IMR-90 (cell line): ENCODE measurements around the gene SMARCA2. TPM values are rescaled to one million over a fixed set of nuclear protein-coding genes. Genes with fewer than 3 reads are reported as not detected.

Source experiments
- ATAC-seq: fragments of 200-7000 bp; cut with Tn5 transposase; 2 replicates; pipeline ENCODE4 v1.9.1; 2020; ENCODE audit warnings: low read depth, mild to moderate bottlenecking, moderate library complexity
- BruUV-seq: library from RNA; stranded (reverse); fragments of 400-500 nt; replicated peaks from 2 replicates; lab custom pipeline; 2021; lab: Mats Ljungman, UMichigan
- CTCF ChIA-PET: fragments of 300-600 bp; formaldehyde crosslinking; extraction: SDS; loops from one replicate; lab custom pipeline; 2021; ENCODE audit warnings: antibody characterized with exemption; lab: Yijun Ruan, JAX
- POLR2A ChIA-PET: fragments of 300-600 bp; sonication (Branson Sonifier 250); formaldehyde crosslinking; loops from one replicate; lab custom pipeline; 2022; ENCODE audit warnings: antibody characterized with exemption; ENCODE audit not compliant: unreplicated experiment; lab: Charles Lee
- DNase-seq: peaks from one replicate; pipeline ENCODE4 v3.0.0; 2013
- H2AFZ ChIP-seq: replicated peaks from 2 replicates; pipeline ENCODE3; 2013; ENCODE audit warnings: low read length, mild to moderate bottlenecking; ENCODE audit not compliant: poor library complexity
- H2AK5ac ChIP-seq: 2 replicates; pipeline ENCODE4 v1.6.1; 2013; ENCODE audit warnings: low read depth, low read length, inconsistent platforms
- H2AK9ac ChIP-seq: replicated peaks from 2 replicates; pipeline ENCODE3; 2013; ENCODE audit warnings: mild to moderate bottlenecking, low read depth, low read length, moderate library complexity; ENCODE audit not compliant: poor library complexity
- H2BK120ac ChIP-seq: 2 replicates; pipeline ENCODE4 v1.6.1; 2013; ENCODE audit warnings: low read depth, low read length, inconsistent platforms
- H2BK15ac ChIP-seq: 3 replicates; pipeline ENCODE4 v1.6.1; 2013; ENCODE audit warnings: low read depth, low read length, inconsistent platforms
- H2BK20ac ChIP-seq: 2 replicates; pipeline ENCODE4 v1.6.1; 2013; ENCODE audit warnings: low read depth, mild to moderate bottlenecking, inconsistent platforms, low read length, moderate library complexity
- H2BK5ac ChIP-seq: 2 replicates; pipeline ENCODE4 v1.6.1; 2013; ENCODE audit warnings: mild to moderate bottlenecking, low read depth, low read length, inconsistent platforms; ENCODE audit not compliant: poor library complexity, severe bottlenecking
- H3K14ac ChIP-seq: replicated peaks from 2 replicates; pipeline ENCODE4 v1.6.1; 2013; ENCODE audit warnings: low read depth, low read length, inconsistent platforms
- H3K18ac ChIP-seq: 2 replicates; pipeline ENCODE4 v1.6.1; 2013; ENCODE audit warnings: low read depth, low read length, control low read depth
- H3K23ac ChIP-seq: 2 replicates; pipeline ENCODE4 v1.6.1; 2013; ENCODE audit warnings: low read depth, low read length, inconsistent platforms
- H3K27ac ChIP-seq: 2 replicates; pipeline ENCODE4 v1.5.1; 2013; ENCODE audit warnings: mild to moderate bottlenecking, control low read depth, low read length; ENCODE audit not compliant: insufficient read depth
- H3K27me3 ChIP-seq: 2 replicates; pipeline ENCODE4 v1.6.1; 2013; ENCODE audit warnings: low read length; ENCODE audit not compliant: control insufficient read depth, insufficient read depth
- H3K36me3 ChIP-seq: 2 replicates; pipeline ENCODE4 v1.6.1; 2013; ENCODE audit warnings: low read length, mixed read lengths; ENCODE audit not compliant: control insufficient read depth, insufficient read depth
- H3K4ac ChIP-seq: 2 replicates; pipeline ENCODE4 v1.6.1; 2013; ENCODE audit warnings: low read depth, low read length, inconsistent platforms
- H3K4me1 ChIP-seq: 2 replicates; pipeline ENCODE4 v1.6.1; 2013; ENCODE audit warnings: low read length, mixed read lengths; ENCODE audit not compliant: control insufficient read depth, insufficient read depth
- H3K4me2 ChIP-seq: 2 replicates; pipeline ENCODE4 v1.6.1; 2013; ENCODE audit warnings: low read depth, mild to moderate bottlenecking, control low read depth, low read length, moderate library complexity
- H3K4me3 ChIP-seq: 2 replicates; pipeline ENCODE4 v1.5.1; 2013; ENCODE audit warnings: low read depth, mild to moderate bottlenecking, control low read depth, low read length, moderate library complexity; ENCODE audit not compliant: insufficient read depth
- H3K56ac ChIP-seq: 2 replicates; pipeline ENCODE4 v1.6.1; 2013; ENCODE audit warnings: low read length, inconsistent platforms; ENCODE audit not compliant: insufficient read depth; ENCODE audit errors: extremely low read depth
- H3K79me1 ChIP-seq, 2 experiments: 2 replicates each; pipeline ENCODE4 v1.6.1; 2013; ENCODE audit warnings: low read length in 2 of 2, inconsistent platforms in 1 of 2, low read depth in 1 of 2
- H3K9ac ChIP-seq: 2 replicates; pipeline ENCODE4 v1.6.1; 2013; ENCODE audit warnings: low read depth, low read length, control low read depth
- H3K9me1 ChIP-seq: 2 replicates; pipeline ENCODE4 v1.6.1; 2013; ENCODE audit warnings: low read length, inconsistent platforms; ENCODE audit not compliant: insufficient read depth
- H3K9me3 ChIP-seq: 2 replicates; pipeline ENCODE4 v1.6.1; 2013; ENCODE audit warnings: low read length; ENCODE audit not compliant: control insufficient read depth, insufficient read depth
- H4K20me1 ChIP-seq: 2 replicates; pipeline ENCODE4 v1.6.1; 2013; ENCODE audit warnings: low read length, inconsistent platforms; ENCODE audit not compliant: insufficient read depth
- H4K5ac ChIP-seq: 2 replicates; pipeline ENCODE4 v1.6.1; 2013; ENCODE audit warnings: mild to moderate bottlenecking, low read depth, low read length, control low read depth
- H4K8ac ChIP-seq, 2 experiments: 2 replicates each; pipeline ENCODE4 v1.6.1; 2013; ENCODE audit warnings: low read depth in 2 of 2, low read length in 2 of 2, control low read depth in 1 of 2, inconsistent platforms in 1 of 2
- H4K91ac ChIP-seq: 2 replicates; pipeline ENCODE4 v1.6.1; 2013; ENCODE audit warnings: low read depth, low read length, inconsistent platforms; ENCODE audit not compliant: insufficient read depth
- BHLHE40 ChIP-seq: fragments of 150-350 bp; IDR thresholded peaks from 2 replicates; pipeline ENCODE4 v1.6.1; 2016; ENCODE audit warnings: mild to moderate bottlenecking, low read depth, low read length
- CEBPB ChIP-seq: IDR thresholded peaks from 2 replicates; pipeline ENCODE4 v1.6.1; 2012; ENCODE audit warnings: low read depth, low read length, improper control_type of control experiment
- CHD1 ChIP-seq: IDR thresholded peaks from 2 replicates; pipeline ENCODE4 v1.6.1; 2012; ENCODE audit warnings: low read depth, low read length, improper control_type of control experiment
- CTCF ChIP-seq: conservative IDR thresholded peaks from 2 replicates; pipeline ENCODE4 v1.5.1; 2012; ENCODE audit warnings: mild to moderate bottlenecking, low read depth, low read length, improper control_type of control experiment
- FOS ChIP-seq: fragments of 150-350 bp; IDR thresholded peaks from 2 replicates; pipeline ENCODE4 v1.6.1; 2016; ENCODE audit warnings: low read depth, low read length
- MAFK ChIP-seq: IDR thresholded peaks from 2 replicates; pipeline ENCODE4 v1.6.1; 2012; ENCODE audit warnings: low read depth, low read length, improper control_type of control experiment
- MAZ ChIP-seq: IDR thresholded peaks from 2 replicates; pipeline ENCODE4 v1.6.1; 2012; ENCODE audit warnings: low read depth, mild to moderate bottlenecking, low read length, improper control_type of control experiment, moderate library complexity, borderline replicate concordance
- MXI1 ChIP-seq: IDR thresholded peaks from 2 replicates; pipeline ENCODE4 v1.6.1; 2012; ENCODE audit warnings: low read depth, mild to moderate bottlenecking, low read length, moderate library complexity, borderline replicate concordance
- NFE2L2 ChIP-seq: fragments of 150-350 bp; IDR thresholded peaks from 2 replicates; pipeline ENCODE4 v1.6.1; 2016; ENCODE audit warnings: low read depth, mild to moderate bottlenecking, low read length
- POLR2A ChIP-seq: IDR thresholded peaks from 2 replicates; pipeline ENCODE4 v1.6.1; 2012; ENCODE audit warnings: mild to moderate bottlenecking, low read depth, low read length
- RAD21 ChIP-seq: IDR thresholded peaks from 2 replicates; pipeline ENCODE4 v1.6.1; 2012; ENCODE audit warnings: low read length, improper control_type of control experiment
- RCOR1 ChIP-seq: IDR thresholded peaks from 2 replicates; pipeline ENCODE4 v1.6.1; 2012; ENCODE audit warnings: mild to moderate bottlenecking, low read length, improper control_type of control experiment; ENCODE audit not compliant: insufficient replicate concordance
- RFX5 ChIP-seq: IDR thresholded peaks from 2 replicates; pipeline ENCODE4 v1.8.0; 2012; ENCODE audit warnings: low read depth, mild to moderate bottlenecking, low read length, moderate library complexity
- SMC3 ChIP-seq: fragments of 150-350 bp; IDR thresholded peaks from 2 replicates; pipeline ENCODE4 v1.6.1; 2016; ENCODE audit warnings: low read depth, mild to moderate bottlenecking, antibody characterized with exemption, low read length, moderate library complexity
- WGBS, 2 experiments: methylation state at CpG; one replicate each; pipeline versions ENCODE4 v1.1.5 to v1.1.7; 2013; ENCODE audit warnings: missing lambda C conversion rate in 2 of 2; ENCODE audit not compliant: insufficient read length in 1 of 2; ENCODE audit errors: extremely low coverage in 2 of 2; 5-methylcytosine and 5-hydroxymethylcytosine counted together
- dilution Hi-C: fragments of 300-500 bp; cut with HindIII; formaldehyde crosslinking; loops from one replicate; pipeline ENCODE4 v1.14.3; 2018; ENCODE audit warnings: low sequenced_read_pairs; ENCODE audit not compliant: unreplicated experiment
- in situ Hi-C: fragments of 300-500 bp; cut with MboI; formaldehyde crosslinking; loops from 3 replicates; pipeline ENCODE4 v1.14.3; 2019; ENCODE audit warnings: low sequenced_read_pairs, inconsistent platforms, mixed read lengths
- intact Hi-C: fragments of 100-400 bp; cut with micrococcal nuclease; formaldehyde crosslinking; loops from 2 replicates; pipeline ENCODE4 v1.10.0; 2022
- polyA plus RNA-seq, 3 experiments: library from polyadenylated mRNA; depleted of rRNA; stranded (reverse); fragments of >200 nt; gene quantifications; 2 replicates each; pipeline ENCODE4 v1.2.3, GENCODE V29; 2012; ENCODE audit warnings: low replicate concordance in 1 of 3
- total RNA-seq: library from RNA; depleted of rRNA; stranded (reverse); fragments of >200 nt; gene quantifications from 2 replicates; pipeline ENCODE4 v1.2.3, GENCODE V29; 2012
- TF ChIP-seq, protein P1 (sequence below): fragments of 150-350 bp; IDR thresholded peaks from 2 replicates; pipeline ENCODE4 v1.6.1; 2016; ENCODE audit warnings: low read depth, mild to moderate bottlenecking, low read length, moderate library complexity, borderline replicate concordance
- TF ChIP-seq, protein P2 (sequence below): fragments of 150-350 bp; IDR thresholded peaks from 2 replicates; pipeline ENCODE4 v1.6.1; 2017; ENCODE audit warnings: mild to moderate bottlenecking, antibody characterized with exemption, low read length, low read depth

SMARCA2 gene
- total and polyA plus RNA-seq, 2 of the 4 experiments (the other 2 are of a cell fraction): 25.3 to 26.7 TPM

DNA sequence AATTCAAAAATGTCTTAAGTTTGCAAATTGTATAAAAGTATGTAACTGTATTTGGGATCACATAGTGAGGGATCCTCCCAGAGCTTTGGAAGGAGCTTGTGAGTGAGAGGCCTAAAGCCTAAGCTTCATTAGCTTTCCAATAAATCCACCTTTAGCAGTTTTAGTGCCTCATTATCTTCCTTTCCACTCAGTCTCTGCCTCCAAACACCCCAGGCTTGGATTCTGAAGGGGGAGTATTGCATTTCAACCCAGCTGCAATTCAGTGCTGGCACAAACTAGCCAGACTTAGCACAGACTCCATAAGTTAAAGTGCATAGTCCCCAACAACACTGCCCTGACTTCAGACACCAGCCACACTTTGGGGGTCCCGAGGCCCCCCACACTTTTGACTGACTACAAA is 113.5 kb downstream of the SMARCA2 start:
- intact Hi-C loops: no loop called here

More for the DNA sequence above, 113.5 kb downstream of the SMARCA2 start:
- Histone ChIP-seq H3K14ac (no peak overlapping the region), H3K56ac (no peak overlapping the region), H3K27me3 (no peaks in the 10 kb centered on the region), H4K8ac (no peak overlapping the region), H2AFZ (no peak overlapping the region), H4K91ac (no peak overlapping the region), H4K5ac (no peak overlapping the region), H3K36me3 (peaks cover 8% of the 10 kb centered on the region), H3K23ac (no peak overlapping the region), H2AK9ac (no peak overlapping the region), H3K79me1 (0 out of 4 replicates have a peak, but pooled peaks cover 3 to 4% of the 10 kb centered on the region in 2 experiments), H3K4me3 (no peak overlapping the region), H3K4me2 (no peak overlapping the region), H3K4ac (no peak overlapping the region), H3K9me3 (no peaks in the 10 kb centered on the region), H3K9ac (no peak overlapping the region), H2AK5ac (no peak overlapping the region), H3K27ac (no peak overlapping the region), H2BK20ac (no peak overlapping the region), H4K20me1 (no peaks in the 10 kb centered on the region; the same call in 1 of the 2 replicates), H3K4me1 (peaks cover 10% of the 10 kb centered on the region), H2BK120ac (no peak overlapping the region), H3K18ac (no peak overlapping the region), H3K9me1 (peaks cover 1% of the 10 kb centered on the region; the same call in 1 of the 2 replicates), H2BK5ac (no peak overlapping the region), H2BK15ac (no peak overlapping the region)
- no TSS peak for BruUV-seq
- no peak for ATAC-seq
- ChIA-PET CTCF (no interaction called here), POLR2A (no interaction called here)
- no CpG with 5 or more reads among the region's 1 CpG for WGBS, 2 experiments
- dilution Hi-C loops: no loop called here
- TF ChIP-seq RCOR1 (no peak), BHLHE40 (no peak), RFX5 (no peak), CEBPB (no peak), CTCF (no peak), RAD21 (no peak), FOS (no peak), MXI1 (no peak), NFE2L2 (no peak), POLR2A (no peak), SMC3 (no peak), MAZ (no peak), MAFK (no peak), CHD1 (no peak)
- TF ChIP-seq, protein P1, sequence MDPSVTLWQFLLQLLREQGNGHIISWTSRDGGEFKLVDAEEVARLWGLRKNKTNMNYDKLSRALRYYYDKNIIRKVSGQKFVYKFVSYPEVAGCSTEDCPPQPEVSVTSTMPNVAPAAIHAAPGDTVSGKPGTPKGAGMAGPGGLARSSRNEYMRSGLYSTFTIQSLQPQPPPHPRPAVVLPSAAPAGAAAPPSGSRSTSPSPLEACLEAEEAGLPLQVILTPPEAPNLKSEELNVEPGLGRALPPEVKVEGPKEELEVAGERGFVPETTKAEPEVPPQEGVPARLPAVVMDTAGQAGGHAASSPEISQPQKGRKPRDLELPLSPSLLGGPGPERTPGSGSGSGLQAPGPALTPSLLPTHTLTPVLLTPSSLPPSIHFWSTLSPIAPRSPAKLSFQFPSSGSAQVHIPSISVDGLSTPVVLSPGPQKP: no peak
- TF ChIP-seq, protein P2, sequence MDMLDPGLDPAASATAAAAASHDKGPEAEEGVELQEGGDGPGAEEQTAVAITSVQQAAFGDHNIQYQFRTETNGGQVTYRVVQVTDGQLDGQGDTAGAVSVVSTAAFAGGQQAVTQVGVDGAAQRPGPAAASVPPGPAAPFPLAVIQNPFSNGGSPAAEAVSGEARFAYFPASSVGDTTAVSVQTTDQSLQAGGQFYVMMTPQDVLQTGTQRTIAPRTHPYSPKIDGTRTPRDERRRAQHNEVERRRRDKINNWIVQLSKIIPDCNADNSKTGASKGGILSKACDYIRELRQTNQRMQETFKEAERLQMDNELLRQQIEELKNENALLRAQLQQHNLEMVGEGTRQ: no peak
- in situ Hi-C loops: loop anchor here (10.0 kb wide), 1 partner anchor 706 kb away; no protein-coding TSS in a partner anchor
- DNase-seq: no peak
